ENCODE data around the gene SRGAP1. TPM values are rescaled to one million over a fixed set of nuclear protein-coding genes. Genes with fewer than 3 reads are reported as not detected.
"Not testable (repeated sequence)": the region's sequence is repeated elsewhere in the genome, so short reads cannot be mapped to it uniquely, and the experiment has no call there.

SRGAP1 gene
- total RNA-seq, 1 experiment from 2014 or later, result 28.3 TPM

DNA sequence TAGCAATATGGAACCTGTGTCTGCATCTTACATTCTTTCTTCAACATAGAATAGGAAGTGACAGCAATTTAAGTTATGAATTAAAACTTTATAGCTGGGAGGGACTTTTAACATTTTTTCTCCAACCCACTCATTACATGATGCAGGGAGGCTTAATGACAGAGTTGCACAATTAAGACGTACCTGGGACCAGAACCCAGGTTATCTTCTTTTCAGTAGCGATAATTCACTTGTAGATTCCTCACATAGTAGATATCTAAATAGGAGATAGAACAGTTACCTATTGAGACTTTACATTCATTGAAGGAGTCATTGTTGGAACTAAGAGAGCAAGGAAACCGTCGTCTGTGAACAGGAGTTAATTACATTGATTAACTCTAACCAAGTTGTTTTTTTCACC lies 5.1 kb downstream of the SRGAP1 start:
- CTCF ChIA-PET, result no interaction called here
- TF ChIP-seq, protein P1, sequence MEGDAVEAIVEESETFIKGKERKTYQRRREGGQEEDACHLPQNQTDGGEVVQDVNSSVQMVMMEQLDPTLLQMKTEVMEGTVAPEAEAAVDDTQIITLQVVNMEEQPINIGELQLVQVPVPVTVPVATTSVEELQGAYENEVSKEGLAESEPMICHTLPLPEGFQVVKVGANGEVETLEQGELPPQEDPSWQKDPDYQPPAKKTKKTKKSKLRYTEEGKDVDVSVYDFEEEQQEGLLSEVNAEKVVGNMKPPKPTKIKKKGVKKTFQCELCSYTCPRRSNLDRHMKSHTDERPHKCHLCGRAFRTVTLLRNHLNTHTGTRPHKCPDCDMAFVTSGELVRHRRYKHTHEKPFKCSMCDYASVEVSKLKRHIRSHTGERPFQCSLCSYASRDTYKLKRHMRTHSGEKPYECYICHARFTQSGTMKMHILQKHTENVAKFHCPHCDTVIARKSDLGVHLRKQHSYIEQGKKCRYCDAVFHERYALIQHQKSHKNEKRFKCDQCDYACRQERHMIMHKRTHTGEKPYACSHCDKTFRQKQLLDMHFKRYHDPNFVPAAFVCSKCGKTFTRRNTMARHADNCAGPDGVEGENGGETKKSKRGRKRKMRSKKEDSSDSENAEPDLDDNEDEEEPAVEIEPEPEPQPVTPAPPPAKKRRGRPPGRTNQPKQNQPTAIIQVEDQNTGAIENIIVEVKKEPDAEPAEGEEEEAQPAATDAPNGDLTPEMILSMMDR (IDR thresholded peaks at IDR 0.05; ENCODE audit: unreplicated experiment), result no peak
- peaks cover 33% of the 10 kb centered on the region for H3K4me1 Mint-ChIP-seq (ENCODE audit: low read depth, unreplicated experiment)
- H3K27ac Mint-ChIP-seq (ENCODE audit: unreplicated experiment), result no peak overlapping the region
- no TSS peak for BruUV-seq (replicated peaks)
- peaks cover 13% of the 10 kb centered on the region for H3K36me3 Mint-ChIP-seq (ENCODE audit: insufficient read depth, unreplicated experiment)
- no peak overlapping the region for H3K4me3 Mint-ChIP-seq (ENCODE audit: low read depth, unreplicated experiment)
- H3K9me3 Mint-ChIP-seq (ENCODE audit: low read depth, unreplicated experiment), result no peaks in the 10 kb centered on the region
- no peaks in the 10 kb centered on the region for H3K27me3 Mint-ChIP-seq (ENCODE audit: unreplicated experiment)
- intact Hi-C loops (cut with micrococcal nuclease; ENCODE audit: unreplicated experiment), result loop anchor here (5.0 kb wide), 1 partner anchor 238 kb away; no protein-coding TSS in a partner anchor
- DNase-seq, result no peak

DNA sequence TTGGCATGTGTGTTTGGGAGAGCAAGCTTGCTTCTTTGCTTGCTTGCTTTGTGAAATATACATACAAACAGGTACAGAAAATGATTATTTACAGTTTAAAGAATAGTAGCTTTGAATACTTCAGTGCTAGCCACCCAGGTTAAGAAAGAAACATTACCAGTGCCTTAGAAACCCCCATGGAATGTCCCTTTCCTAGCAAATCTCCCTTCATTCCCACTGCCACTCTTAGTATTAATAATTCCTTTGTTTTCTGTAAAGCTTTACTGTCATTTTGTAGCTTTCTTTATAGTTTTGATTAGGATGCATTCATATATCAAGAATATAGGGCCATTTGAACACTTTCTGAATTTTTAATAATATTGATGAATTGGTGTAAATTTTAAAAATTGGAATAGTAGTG lies 9.5 kb downstream of the SRGAP1 start:
- BruUV-seq (replicated peaks), result no TSS peak
- H3K4me1 Mint-ChIP-seq (ENCODE audit: low read depth, unreplicated experiment), result peaks cover 12% of the 10 kb centered on the region
- no peak overlapping the region for H3K27ac Mint-ChIP-seq (ENCODE audit: unreplicated experiment)
- TF ChIP-seq, protein P1 (IDR thresholded peaks at IDR 0.05; ENCODE audit: unreplicated experiment), result no peak
- H3K27me3 Mint-ChIP-seq (ENCODE audit: unreplicated experiment), result no peaks in the 10 kb centered on the region
- no peak overlapping the region for H3K4me3 Mint-ChIP-seq (ENCODE audit: low read depth, unreplicated experiment)
- no peaks in the 10 kb centered on the region for H3K9me3 Mint-ChIP-seq (ENCODE audit: low read depth, unreplicated experiment)
- H3K36me3 Mint-ChIP-seq (ENCODE audit: insufficient read depth, unreplicated experiment), result no peaks in the 10 kb centered on the region
- CTCF ChIA-PET, result interaction anchor here (1.0 to 1.3 kb wide), 3 partner anchors 10 to 113 kb away, joined by 3 to 5 read pairs (median 4); no protein-coding TSS in a partner anchor
- no peak for DNase-seq
- intact Hi-C loops (cut with micrococcal nuclease; ENCODE audit: unreplicated experiment), result no loop called here

DNA sequence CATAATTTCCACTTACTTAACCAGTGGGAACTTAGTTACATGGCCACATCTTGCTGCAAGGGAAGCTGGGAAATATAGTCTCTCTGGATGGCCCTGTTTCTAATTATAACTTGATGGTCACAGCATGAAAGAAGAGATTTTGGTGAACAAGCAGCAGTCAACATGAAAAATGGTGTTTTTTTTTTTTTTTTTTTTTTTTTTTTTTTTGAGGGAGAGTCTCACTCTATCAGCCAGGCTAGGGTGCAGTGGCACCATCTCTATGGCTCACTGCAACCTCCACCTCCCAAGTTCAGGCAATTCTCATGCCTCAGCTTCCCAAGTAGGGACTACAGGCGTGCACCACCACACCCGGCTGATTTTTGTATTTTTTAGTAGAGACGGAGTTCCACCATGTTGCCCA lies 10.8 kb downstream of the SRGAP1 start:
- no peak for DNase-seq
- H3K36me3 Mint-ChIP-seq (ENCODE audit: insufficient read depth, unreplicated experiment), result no peaks in the 10 kb centered on the region
- H3K4me3 Mint-ChIP-seq (ENCODE audit: low read depth, unreplicated experiment), result no peak overlapping the region
- no TSS peak for BruUV-seq (replicated peaks)
- H3K4me1 Mint-ChIP-seq (ENCODE audit: low read depth, unreplicated experiment), result peaks cover under 1% of the 10 kb centered on the region
- CTCF ChIA-PET, result no interaction called here
- no peaks in the 10 kb centered on the region for H3K27me3 Mint-ChIP-seq (ENCODE audit: unreplicated experiment)
- no peaks in the 10 kb centered on the region for H3K9me3 Mint-ChIP-seq (ENCODE audit: low read depth, unreplicated experiment)
- H3K27ac Mint-ChIP-seq (ENCODE audit: unreplicated experiment), result no peak overlapping the region
- intact Hi-C loops (cut with micrococcal nuclease; ENCODE audit: unreplicated experiment), result no loop called here
- TF ChIP-seq, protein P1 (IDR thresholded peaks at IDR 0.05; ENCODE audit: unreplicated experiment), result no peak

DNA sequence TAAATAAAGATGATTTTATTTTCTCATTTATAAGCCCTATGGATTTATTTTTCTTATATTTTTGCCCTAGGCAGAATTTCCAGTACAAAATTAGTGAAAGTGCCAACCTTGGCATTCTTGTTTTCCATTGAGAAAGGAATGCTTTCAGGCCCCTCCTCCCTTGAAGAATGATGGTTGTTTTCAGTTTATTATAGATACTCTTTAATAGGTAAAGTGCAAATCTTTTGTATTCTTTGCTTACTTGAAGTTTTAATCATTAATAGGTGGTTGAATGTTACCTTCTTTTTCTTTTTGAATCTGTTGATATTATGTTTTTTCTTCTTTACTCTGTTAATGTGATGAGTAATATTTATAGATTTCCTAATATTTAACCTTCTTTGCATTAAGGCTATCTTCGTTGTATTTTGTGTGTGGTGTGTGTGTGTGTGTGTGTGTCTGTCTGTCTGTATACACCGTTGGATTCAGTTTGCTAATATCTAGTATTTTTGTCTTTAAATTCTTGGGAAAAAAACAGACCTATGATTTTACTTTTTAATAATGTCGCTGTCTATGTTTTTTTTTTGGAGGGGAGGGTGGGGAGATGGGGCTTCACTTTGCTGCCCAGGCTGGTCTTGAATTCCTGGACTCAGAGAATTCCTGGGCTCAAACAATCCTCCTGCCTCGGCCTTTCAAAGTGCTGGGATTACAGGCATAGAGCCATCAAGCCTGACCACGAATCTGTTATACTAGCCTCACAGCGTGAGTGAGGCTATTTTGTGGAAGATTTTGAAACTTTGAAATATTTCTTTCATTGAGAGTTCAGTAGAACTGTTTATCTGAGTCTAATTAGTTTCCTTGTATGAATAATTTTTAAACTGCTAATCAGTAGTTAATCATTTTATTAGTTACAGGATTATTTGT lies 13.5 kb downstream of the SRGAP1 start:
- no peak for DNase-seq
- Mint-ChIP-seq H3K9me3 (ENCODE audit: low read depth, unreplicated experiment) (no peaks in the 10 kb centered on the region), H3K4me3 (ENCODE audit: low read depth, unreplicated experiment) (peak overlapping the region; percentile 39), H3K27ac (ENCODE audit: unreplicated experiment) (peak overlapping the region; percentile 37), H3K36me3 (ENCODE audit: insufficient read depth, unreplicated experiment) (no peaks in the 10 kb centered on the region), H3K4me1 (ENCODE audit: low read depth, unreplicated experiment) (peaks cover 23% of the 10 kb centered on the region), H3K27me3 (ENCODE audit: unreplicated experiment) (no peaks in the 10 kb centered on the region)
- intact Hi-C loops (cut with micrococcal nuclease; ENCODE audit: unreplicated experiment), result no loop called here
- no TSS peak for BruUV-seq (replicated peaks)
- CTCF ChIA-PET, result interaction anchor here (0.6 kb wide), 1 partner anchor 497 kb away, joined by 7 read pairs; no protein-coding TSS in a partner anchor
- TF ChIP-seq, protein P1 (IDR thresholded peaks at IDR 0.05; ENCODE audit: unreplicated experiment), result no peak

DNA sequence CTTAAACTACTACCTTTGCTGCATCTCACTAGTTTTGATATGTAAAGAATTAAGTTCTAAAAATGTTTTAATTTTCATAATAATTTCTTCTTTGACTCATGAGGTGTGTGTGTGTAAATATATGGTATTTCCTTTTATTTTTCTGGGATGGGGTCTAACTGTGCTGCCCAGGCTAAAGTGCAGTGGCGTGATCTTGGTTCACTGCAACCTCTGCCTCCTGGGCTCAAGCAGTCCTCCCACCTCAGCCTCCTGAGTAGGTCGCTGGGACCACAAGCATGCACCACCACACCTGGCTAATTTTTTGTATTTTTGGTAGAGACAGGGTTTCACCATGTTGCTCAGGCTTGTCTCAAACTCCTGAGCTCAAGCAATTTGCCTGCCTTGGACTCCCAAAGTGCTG lies 15.4 kb downstream of the SRGAP1 start:
- H3K27ac Mint-ChIP-seq (ENCODE audit: unreplicated experiment); H3K9me3 Mint-ChIP-seq (ENCODE audit: low read depth, unreplicated experiment); H3K36me3 Mint-ChIP-seq (ENCODE audit: insufficient read depth, unreplicated experiment); H3K27me3 Mint-ChIP-seq (ENCODE audit: unreplicated experiment); BruUV-seq (replicated peaks); CTCF ChIA-PET; DNase-seq; H3K4me3 Mint-ChIP-seq (ENCODE audit: low read depth, unreplicated experiment): not testable (repeated sequence)
- intact Hi-C loops (cut with micrococcal nuclease; ENCODE audit: unreplicated experiment), result loop anchor here (5.0 kb wide), 2 partner anchors 37 to 57 kb away; no protein-coding TSS in a partner anchor
- H3K4me1 Mint-ChIP-seq (ENCODE audit: low read depth, unreplicated experiment), result peaks cover 36% of the 10 kb centered on the region
